A549 (cell line): Measurements from ENCODE around the gene NEDD8. TPM values are rescaled to one million over a fixed set of nuclear protein-coding genes. Genes with fewer than 3 reads are reported as not detected.

ENCODE experiments used
- ATAC-seq, 2 experiments: fragments of 200-7000 bp in 1 of 2; fragments of >200 bp in 1 of 2; cut with Nextera tagmentation in 1 of 2; cut with Tn5 transposase in 1 of 2; 3 replicates each; pipeline versions ENCODE4 v1.8.0 to v1.9.1; 2018 to 2020; ENCODE audit warnings: mild to moderate bottlenecking in 1 of 2, moderate library complexity in 1 of 2
- CTCF ChIA-PET: fragments of 300-600 bp; sonication (Branson Sonifier 250); formaldehyde crosslinking; extraction: SDS; loops from one replicate; lab custom pipeline; 2021; ENCODE audit warnings: antibody characterized with exemption, inconsistent platforms; lab: Yijun Ruan, JAX
- POLR2A ChIA-PET: fragments of 350-600 bp; formaldehyde crosslinking; extraction: SDS; loops from one replicate; lab custom pipeline; 2021; ENCODE audit warnings: antibody characterized with exemption, inconsistent platforms; lab: Yijun Ruan, JAX
- DNase-seq, 2 experiments: peaks; one replicate each; pipeline versions ENCODE4 v3.0.0 to v3.0.0-alpha.2; 2011 to 2016; ENCODE audit warnings: low read depth in 1 of 2, low spot score in 1 of 2
- FAIRE-seq: peaks from 2 replicates; lab custom pipeline; 2011; peaks lifted over from hg19 to GRCh38; lab: Jason Lieb, UNC
- H3K27ac ChIP-seq, 2 experiments: fragments of >200 bp; sonication (Bioruptor Twin); formaldehyde crosslinking; 3 replicates each; pipeline ENCODE4 v1.5.1; 2016 to 2017
- H3K4me1 ChIP-seq: fragments of >200 bp; sonication (Bioruptor Twin); formaldehyde crosslinking; 3 replicates; pipeline ENCODE4 v1.6.1; 2016
- H3K4me2 ChIP-seq: fragments of >200 bp; sonication (Bioruptor Twin); formaldehyde crosslinking; 3 replicates; pipeline ENCODE4 v1.6.1; 2016
- H3K4me3 ChIP-seq: fragments of >200 bp; sonication (Bioruptor Twin); formaldehyde crosslinking; 3 replicates; pipeline ENCODE4 v1.5.1; 2016
- H3K9me3 ChIP-seq: fragments of >200 bp; sonication (Bioruptor Twin); formaldehyde crosslinking; 3 replicates; pipeline ENCODE4 v1.6.1; 2016
- BHLHE40 ChIP-seq: IDR thresholded peaks from 2 replicates; pipeline ENCODE4 v1.6.1; 2012; ENCODE audit warnings: low read depth, low read length, inconsistent platforms
- CBX8 ChIP-seq: fragments of 200-600 bp; sonication (generic); IDR thresholded peaks from 2 replicates; pipeline ENCODE4 v1.6.1; 2016
- CEBPB ChIP-seq, 2 experiments: fragments of >200 bp in 1 of 2; sonication (Bioruptor Twin) in 1 of 2; formaldehyde crosslinking in 1 of 2; IDR thresholded peaks; 2 replicates each; pipeline ENCODE4 v1.6.1; 2012 to 2016
- CTCF ChIP-seq: fragments of >200 bp; sonication (Bioruptor Twin); formaldehyde crosslinking; IDR thresholded peaks from 3 replicates; pipeline ENCODE4 v1.5.1; 2016
- EHMT2 ChIP-seq: fragments of 200-600 bp; sonication (generic); IDR thresholded peaks from 2 replicates; pipeline ENCODE4 v1.6.1; 2016; ENCODE audit warnings: antibody characterized with exemption, low read depth, mild to moderate bottlenecking, moderate library complexity
- FOSL2 ChIP-seq, 2 experiments: fragments of 450-650 bp in 1 of 2; fragments of >200 bp in 1 of 2; sonication (Bioruptor Twin) in 1 of 2; formaldehyde crosslinking; IDR thresholded peaks; 2 replicates each; pipeline versions ENCODE4 v1.5.0 to v1.6.1; 2016 to 2020; ENCODE audit warnings: mild to moderate bottlenecking in 1 of 2, moderate library complexity in 1 of 2
- HOXB5 ChIP-seq: fragments of 250-450 bp; sonication (Bioruptor Pico); IDR thresholded peaks from 2 replicates; pipeline ENCODE4 v1.5.0; 2020; ENCODE audit warnings: mild to moderate bottlenecking, moderate library complexity
- MAX ChIP-seq: IDR thresholded peaks from 2 replicates; pipeline ENCODE4 v1.6.1; 2012
- PHF8 ChIP-seq: fragments of 200-600 bp; sonication (generic); IDR thresholded peaks from 2 replicates; pipeline ENCODE4 v1.6.1; 2016; ENCODE audit warnings: low read depth, mild to moderate bottlenecking, antibody characterized with exemption, moderate library complexity, borderline replicate concordance
- RNF2 ChIP-seq: fragments of 200-600 bp; sonication (generic); IDR thresholded peaks from 2 replicates; pipeline ENCODE4 v1.6.1; 2016; ENCODE audit warnings: low read depth, mild to moderate bottlenecking, antibody characterized with exemption, moderate library complexity, borderline replicate concordance
- SMC3 ChIP-seq: fragments of >200 bp; sonication (Bioruptor Twin); formaldehyde crosslinking; IDR thresholded peaks from 3 replicates; pipeline ENCODE4 v1.6.1; 2018; ENCODE audit warnings: inconsistent platforms
- SREBF2 ChIP-seq: fragments of 450-650 bp; IDR thresholded peaks from 2 replicates; pipeline ENCODE4 v1.6.1; 2014; ENCODE audit warnings: mild to moderate bottlenecking, moderate library complexity
- TFCP2L1 ChIP-seq: fragments of 250-450 bp; sonication (Bioruptor Pico); IDR thresholded peaks from 2 replicates; pipeline ENCODE4 v1.5.0; 2021; ENCODE audit warnings: mild to moderate bottlenecking
- USF2 ChIP-seq: fragments of 450-650 bp; IDR thresholded peaks from 2 replicates; pipeline ENCODE4 v1.6.1; 2014; ENCODE audit warnings: antibody characterized with exemption
- ZC3H11A ChIP-seq: fragments of 450-650 bp; IDR thresholded peaks from 2 replicates; pipeline ENCODE4 v1.6.1; 2014; ENCODE audit warnings: antibody characterized with exemption, mild to moderate bottlenecking
- ZFP36 ChIP-seq: fragments of 450-650 bp; IDR thresholded peaks from 2 replicates; pipeline ENCODE4 v1.6.1; 2014; ENCODE audit warnings: borderline replicate concordance; ENCODE audit not compliant: partially characterized antibody
- WGBS: methylation state at CpG from one replicate; pipeline ENCODE4 v1.1.6; 2017; ENCODE audit errors: missing lambda C conversion rate; 5-methylcytosine and 5-hydroxymethylcytosine counted together
- polyA plus RNA-seq, 4 experiments: library from polyadenylated mRNA; depleted of rRNA in 3 of 4; stranded (reverse); fragments of >200 nt; fragmentation: RNase III in 1 of 4; extraction: RNeasy Plus Mini Kit Qiagen cat#74134 plus additional on column Dnase treatment in 1 of 4; gene quantifications; 2 replicates in 3 of 4; 3 replicates in 1 of 4; pipeline ENCODE4 v1.2.3, GENCODE V29; 2011 to 2017
- TF ChIP-seq, protein P1 (sequence below): IDR thresholded peaks from 2 replicates; pipeline ENCODE4 v1.6.1; 2012; ENCODE audit warnings: low read depth, borderline replicate concordance
- TF ChIP-seq, protein P2 (sequence below): fragments of >200 bp; sonication (Bioruptor Twin); formaldehyde crosslinking; IDR thresholded peaks from 2 replicates; pipeline ENCODE4 v1.6.1; 2016
- TF ChIP-seq, protein P3 (sequence below): IDR thresholded peaks from 2 replicates; pipeline ENCODE4 v1.6.1; 2012

The NEDD8 gene
- polyA plus RNA-seq, 2 of the 4 experiments (the other 2 are of a cell fraction): 433 to 589 TPM

DNA sequence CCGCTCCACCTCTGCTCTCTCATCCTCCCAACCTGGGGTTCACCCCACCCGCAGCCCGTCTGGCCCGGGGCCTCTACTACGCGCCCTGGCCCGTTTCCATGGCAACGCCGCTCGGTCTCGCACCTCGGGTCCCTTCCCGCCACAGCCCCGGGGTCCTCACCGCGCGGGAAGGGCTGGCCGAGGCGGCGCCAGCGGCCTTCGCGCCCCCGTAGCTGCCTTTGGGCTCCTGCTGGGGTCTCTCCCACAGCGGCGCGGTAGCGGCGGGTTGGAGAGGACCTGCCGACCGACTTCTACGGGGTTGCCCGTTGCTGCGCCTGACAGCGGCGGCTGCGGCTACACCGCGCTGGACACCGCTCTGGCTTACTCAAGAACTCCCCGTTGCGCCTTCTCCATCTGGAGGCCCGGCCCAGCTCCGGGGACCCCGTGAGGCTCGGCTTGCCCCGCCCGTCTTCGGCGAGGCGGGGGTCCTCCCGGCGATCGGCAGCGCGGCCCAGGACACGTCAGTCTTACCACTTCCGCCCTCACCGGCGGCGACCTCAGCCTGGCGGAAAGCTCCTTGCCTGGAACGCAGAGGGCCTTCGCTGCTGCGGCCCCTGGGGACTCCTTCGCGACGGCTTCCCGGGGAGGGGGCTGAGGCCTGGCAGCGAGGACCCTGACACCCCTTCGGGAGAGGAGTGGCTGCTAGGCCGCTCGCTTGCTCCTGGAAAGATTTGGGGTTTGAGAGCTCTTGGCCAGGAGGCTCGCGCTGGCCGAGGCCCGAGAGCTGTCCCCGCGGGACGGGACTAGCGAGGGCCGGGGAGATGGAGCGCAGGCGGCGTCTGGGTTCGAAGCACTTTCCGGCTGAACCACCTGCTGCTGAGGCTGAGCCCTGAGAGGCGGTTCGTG is 36.7 kb downstream of the NEDD8 start, which contains the start of gene TM9SF1 (continued):
- TF ChIP-seq PHF8 (peak; percentile 62; the same call in 1 of the 2 replicates), MAX (peak; percentile 96), RNF2 (peak; percentile 76; the same call in 1 of the 2 replicates)
- TF ChIP-seq, protein P1, sequence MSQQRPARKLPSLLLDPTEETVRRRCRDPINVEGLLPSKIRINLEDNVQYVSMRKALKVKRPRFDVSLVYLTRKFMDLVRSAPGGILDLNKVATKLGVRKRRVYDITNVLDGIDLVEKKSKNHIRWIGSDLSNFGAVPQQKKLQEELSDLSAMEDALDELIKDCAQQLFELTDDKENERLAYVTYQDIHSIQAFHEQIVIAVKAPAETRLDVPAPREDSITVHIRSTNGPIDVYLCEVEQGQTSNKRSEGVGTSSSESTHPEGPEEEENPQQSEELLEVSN: peak; percentile 100

GRCh38 chr14:24194873-24195185 is 37.3 kb downstream of the NEDD8 start:
- Histone ChIP-seq H3K9me3 (no peaks in the 10 kb centered on the region), H3K4me1 (peaks cover 14% of the 10 kb centered on the region; the same call in 2 of the 3 replicates), H3K4me3 (peak overlapping the region; percentile 62), H3K27ac (peak overlapping the region; percentile 88 to 98)
- 49% methylated on average over 8 of the region's 8 CpGs for WGBS
- ATAC-seq: no peak; a peak in 1 of 6 replicates
- DNase-seq: peak in 1 of 2 experiments; percentile 21
- CTCF ChIA-PET: interaction anchor here (1.2 to 1.9 kb wide), 5 partner anchors 10 to 102 kb away, joined by 4 to 9 read pairs (median 5); partner anchors contain the start of genes IRF9 and MDP1
- no peak for TF ChIP-seq FOSL2 (IDR thresholded peaks at IDR 0.05)
- TF ChIP-seq FOSL2 (CRISPR knock-in tag; IDR thresholded peaks at IDR 0.05): no peak
- no peak for TF ChIP-seq EHMT2
- TF ChIP-seq CTCF: no peak
- no peak for TF ChIP-seq CEBPB (IDR thresholded peaks at IDR 0.05)
- no peak for TF ChIP-seq ZC3H11A
- TF ChIP-seq USF2: no peak
- TF ChIP-seq ZFP36: no peak
- no peak for TF ChIP-seq CBX8
- no peak for TF ChIP-seq SMC3
- TF ChIP-seq, protein P2, sequence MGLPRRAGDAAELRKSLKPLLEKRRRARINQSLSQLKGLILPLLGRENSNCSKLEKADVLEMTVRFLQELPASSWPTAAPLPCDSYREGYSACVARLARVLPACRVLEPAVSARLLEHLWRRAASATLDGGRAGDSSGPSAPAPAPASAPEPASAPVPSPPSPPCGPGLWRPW: no peak
- TF ChIP-seq, protein P3, sequence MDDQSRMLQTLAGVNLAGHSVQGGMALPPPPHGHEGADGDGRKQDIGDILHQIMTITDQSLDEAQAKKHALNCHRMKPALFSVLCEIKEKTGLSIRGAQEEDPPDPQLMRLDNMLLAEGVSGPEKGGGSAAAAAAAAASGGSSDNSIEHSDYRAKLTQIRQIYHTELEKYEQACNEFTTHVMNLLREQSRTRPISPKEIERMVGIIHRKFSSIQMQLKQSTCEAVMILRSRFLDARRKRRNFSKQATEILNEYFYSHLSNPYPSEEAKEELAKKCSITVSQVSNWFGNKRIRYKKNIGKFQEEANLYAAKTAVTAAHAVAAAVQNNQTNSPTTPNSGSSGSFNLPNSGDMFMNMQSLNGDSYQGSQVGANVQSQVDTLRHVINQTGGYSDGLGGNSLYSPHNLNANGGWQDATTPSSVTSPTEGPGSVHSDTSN: no peak
- no peak for TF ChIP-seq BHLHE40
- TF ChIP-seq TFCP2L1 (CRISPR knock-in tag): no peak
- TF ChIP-seq HOXB5 (CRISPR knock-in tag): no peak
- TF ChIP-seq SREBF2: no peak
- TF ChIP-seq, all 56 proteins: peak for 0
- FAIRE-seq: no peak
- H3K4me2 ChIP-seq: peak overlapping the region; percentile 77
- POLR2A ChIA-PET: interaction anchor here (1.5 to 1.9 kb wide), 4 partner anchors 10 to 48 kb away, joined by 6 to 36 read pairs (median 12); partner anchors contain the start of genes CHMP4A, MDP1, RNF31 and TINF2
